Mesodermal cell (in vitro differentiated cells): ENCODE measurements around the gene SHOC2.
"Not testable (repeated sequence)": the region's sequence is repeated elsewhere in the genome, so short reads cannot be mapped to it uniquely, and the experiment has no call there.

ENCODE experiments used
- H3K27ac ChIP-seq: 2 replicates; pipeline ENCODE4 v1.7.0; 2013; ENCODE audit warnings: mild to moderate bottlenecking, low read depth, low read length, moderate library complexity; ENCODE audit not compliant: severe bottlenecking
- H3K36me3 ChIP-seq: 2 replicates; pipeline ENCODE4 v1.7.1; 2013; ENCODE audit warnings: mild to moderate bottlenecking, low read length, moderate library complexity; ENCODE audit not compliant: control insufficient read depth, insufficient read depth
- H3K4me1 ChIP-seq: one replicate; pipeline ENCODE4 v1.7.1; 2013; ENCODE audit warnings: mild to moderate bottlenecking, low read length; ENCODE audit not compliant: insufficient read depth, control insufficient read depth, poor library complexity, severe bottlenecking
- H3K4me3 ChIP-seq: 2 replicates; pipeline ENCODE4 v1.7.0; 2013; ENCODE audit warnings: low read length, control low read depth, mild to moderate bottlenecking; ENCODE audit not compliant: insufficient read depth, poor library complexity, severe bottlenecking; ENCODE audit errors: extremely low read depth
- H3K9me3 ChIP-seq: 2 replicates; pipeline ENCODE4 v1.7.1; 2013; ENCODE audit warnings: mild to moderate bottlenecking, low read length, moderate library complexity; ENCODE audit not compliant: control insufficient read depth
- WGBS, 2 experiments: methylation state at CpG; one replicate each; pipeline ENCODE4 v1.1.5; 2013; ENCODE audit warnings: missing lambda C conversion rate in 2 of 2; ENCODE audit not compliant: insufficient coverage in 2 of 2; 5-methylcytosine and 5-hydroxymethylcytosine counted together

SHOC2 gene

GRCh38 chr10:110901954-110902819 is 17.2 kb upstream of the SHOC2 start:
- Histone ChIP-seq H3K27ac (no peak overlapping the region), H3K36me3 (peaks cover 15% of the 10 kb centered on the region), H3K4me1 (no peaks in the 10 kb centered on the region), H3K9me3 (no peaks in the 10 kb centered on the region), H3K4me3 (no peak overlapping the region)
- 90 to 100% methylated on average over 3 to 6 of the region's 7 CpGs for WGBS, 2 experiments

- WGBS, 2 experiments: 100% methylated on average over 1 of the region's 3 CpGs; no CpG with 5 or more reads in 1 of the 2 experiments
- H3K27ac ChIP-seq: peak overlapping the region; percentile 23
These were observed 15.8 kb upstream of the SHOC2 start for GRCh38 chr10:110903280-110904278.

DNA sequence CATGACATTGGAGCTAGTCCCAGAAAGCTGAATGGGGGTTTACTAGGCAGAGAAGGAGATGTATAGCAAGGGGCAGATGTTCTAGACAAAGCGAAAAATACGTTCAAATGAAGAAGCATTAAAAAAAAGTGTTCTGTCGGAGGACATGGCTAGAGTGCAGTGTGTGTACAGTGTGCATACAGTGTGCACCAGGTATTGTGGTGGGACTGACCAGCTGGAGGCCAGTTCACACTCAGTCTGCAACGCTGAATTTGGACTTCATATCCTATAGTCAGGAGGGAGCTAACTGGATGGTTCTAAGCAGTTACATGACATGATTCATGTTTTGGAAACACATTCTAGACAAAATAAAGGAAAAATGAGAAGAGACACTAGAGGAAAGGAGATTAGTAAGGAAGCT is 9.3 kb upstream of the SHOC2 start:
- 98% methylated on average over 3 of the region's 4 CpGs for WGBS, 2 experiments

More at GRCh38 chr10:110903280-110904278, 15.8 kb upstream of the SHOC2 start:
- Histone ChIP-seq H3K4me3 (no peak overlapping the region), H3K36me3 (peaks cover 16% of the 10 kb centered on the region), H3K9me3 (no peaks in the 10 kb centered on the region), H3K4me1 (no peaks in the 10 kb centered on the region)

GRCh38 chr10:110912374-110912773 is 7.0 kb upstream of the SHOC2 start:
- Histone ChIP-seq H3K4me3 (no peak overlapping the region), H3K9me3 (no peaks in the 10 kb centered on the region), H3K4me1 (peaks cover 10% of the 10 kb centered on the region), H3K27ac (no peak overlapping the region), H3K36me3 (peaks cover 3% of the 10 kb centered on the region)
- 85 to 94% methylated on average over 2 of the region's 3 CpGs for WGBS, 2 experiments

More for the DNA sequence above, 9.3 kb upstream of the SHOC2 start:
- H3K27ac ChIP-seq: no peak overlapping the region
- H3K4me1 ChIP-seq: no peaks in the 10 kb centered on the region
- H3K9me3 ChIP-seq: no peaks in the 10 kb centered on the region
- H3K36me3 ChIP-seq: peaks cover 3% of the 10 kb centered on the region
- H3K4me3 ChIP-seq: no peak overlapping the region

GRCh38 chr10:110914431-110914830 is 5.0 kb upstream of the SHOC2 start:
- 94 to 100% methylated on average over 1 to 2 of the region's 2 CpGs for WGBS, 2 experiments
- Histone ChIP-seq H3K4me3 (no peak overlapping the region), H3K27ac (no peak overlapping the region), H3K4me1 (peaks cover 10% of the 10 kb centered on the region), H3K9me3 (no peaks in the 10 kb centered on the region), H3K36me3 (no peaks in the 10 kb centered on the region)

DNA sequence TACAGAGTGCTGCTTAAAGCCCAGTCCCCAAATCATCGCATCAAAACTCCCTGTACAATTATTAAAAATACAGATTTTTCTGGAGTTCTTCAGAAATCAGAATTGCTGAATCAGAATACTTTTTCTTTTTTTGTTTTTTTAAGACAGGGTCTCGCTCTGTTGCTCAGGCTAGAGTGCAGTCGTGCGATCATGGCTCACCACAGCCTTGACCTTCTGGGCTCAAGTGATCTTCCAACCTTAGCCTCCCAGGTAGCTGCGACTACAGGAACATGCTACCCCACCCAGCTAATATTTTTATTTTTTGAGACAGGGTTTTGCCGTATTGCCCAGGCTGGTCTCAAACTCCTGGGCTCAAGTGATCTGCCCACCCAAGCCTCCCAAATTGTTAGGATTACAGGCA is 4.4 kb upstream of the SHOC2 start:
- H3K9me3 ChIP-seq: no peaks in the 10 kb centered on the region
- H3K27ac ChIP-seq: no peak overlapping the region
- WGBS, 2 experiments: 95 to 98% methylated on average over 4 to 5 of the region's 6 CpGs
- H3K4me1 ChIP-seq: peaks cover 10% of the 10 kb centered on the region
- H3K36me3 ChIP-seq: no peaks in the 10 kb centered on the region
- H3K4me3 ChIP-seq: no peak overlapping the region

- H3K9me3 ChIP-seq, H3K4me3 ChIP-seq, H3K27ac ChIP-seq, H3K36me3 ChIP-seq, H3K4me1 ChIP-seq: not testable (repeated sequence)
- WGBS, 2 experiments: 79 to 90% methylated on average over 2 of the region's 4 CpGs
These were observed 3.8 kb upstream of the SHOC2 start for GRCh38 chr10:110915600-110915999.

- Histone ChIP-seq H3K36me3 (no peaks in the 10 kb centered on the region), H3K4me1 (peaks cover 10% of the 10 kb centered on the region), H3K9me3 (no peaks in the 10 kb centered on the region), H3K4me3 (no peak overlapping the region), H3K27ac (peak overlapping the region; percentile 78)
- WGBS, 2 experiments: 100% methylated on average over 1 of the region's 3 CpGs; no CpG with 5 or more reads in 1 of the 2 experiments
These were observed 2.7 kb upstream of the SHOC2 start for GRCh38 chr10:110916554-110917346.

DNA sequence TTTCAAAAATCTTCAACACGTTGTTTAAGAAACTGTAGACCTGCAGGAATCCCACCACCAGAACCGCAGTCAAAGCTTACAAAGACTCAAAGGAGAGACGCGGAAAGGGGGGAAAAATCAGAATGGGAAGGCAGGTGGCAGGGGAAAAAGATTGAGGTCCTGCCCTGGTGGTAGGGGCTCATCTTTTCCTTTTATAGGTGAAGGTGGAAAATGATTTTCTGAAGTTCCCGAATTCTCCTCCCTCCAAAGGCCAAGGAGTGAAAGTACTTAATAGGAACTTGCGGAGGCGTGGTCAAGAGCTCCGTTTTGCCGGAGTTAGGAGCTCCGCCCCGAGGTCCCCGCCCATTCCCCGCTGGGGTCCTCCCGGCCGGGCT is 1.1 kb upstream of the SHOC2 start:
- Histone ChIP-seq H3K36me3 (no peaks in the 10 kb centered on the region), H3K9me3 (no peaks in the 10 kb centered on the region), H3K27ac (peak overlapping the region; percentile 100), H3K4me1 (peaks cover 10% of the 10 kb centered on the region), H3K4me3 (peak overlapping the region; percentile 89)
- 0% methylated on average over 10 of the region's 15 CpGs for WGBS, 2 experiments
